ENCODE data around the gene SUN3.
"Not testable (repeated sequence)": the region's sequence is repeated elsewhere in the genome, so short reads cannot be mapped to it uniquely, and the experiment has no call there.

SUN3 gene

DNA sequence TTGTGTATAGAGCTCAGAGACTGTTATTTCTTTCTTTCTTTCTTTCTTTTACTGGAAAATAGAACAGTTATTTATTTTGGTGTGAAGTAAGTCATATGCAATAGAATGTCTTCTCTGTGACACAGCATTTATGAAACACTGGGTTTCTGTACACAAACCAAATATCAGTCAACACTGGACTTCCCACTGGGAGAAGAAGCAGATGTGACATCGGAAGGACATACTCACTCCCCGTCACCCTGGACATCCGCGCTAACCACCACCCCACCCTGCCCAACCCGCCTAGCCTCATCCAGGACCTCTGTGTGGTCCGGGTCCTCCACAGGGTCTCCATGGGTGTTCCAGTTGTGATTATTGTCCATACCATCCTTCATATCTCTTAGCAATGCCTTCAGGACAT lies 22.0 kb downstream of the SUN3 start:
- Histone ChIP-seq H3K4me1 (ENCODE audit: control insufficient read depth in 1 of 2, insufficient read depth in 2 of 2, low read length in 2 of 2) (peaks cover 19 to 20% of the 10 kb centered on the region in 2 donors), H3K27ac (ENCODE audit: low read depth, low read length) (no peak overlapping the region), H3K27me3 (ENCODE audit: control insufficient read depth in 1 of 2, insufficient read depth in 2 of 2, low read length in 2 of 2) (no peaks in the 10 kb centered on the region), H3K9ac (ENCODE audit: low read depth in 1 of 2, low read length in 2 of 2) (no peak overlapping the region), H3K9me3 (ENCODE audit: control insufficient read depth in 1 of 2, low read length in 2 of 2) (no peaks in the 10 kb centered on the region), H3K4me3 (ENCODE audit: low read depth in 1 of 2, low read length in 2 of 2) (no peak overlapping the region), H3K36me3 (ENCODE audit: control insufficient read depth in 1 of 2, insufficient read depth in 2 of 2, low read length in 2 of 2) (no peaks in the 10 kb centered on the region)

DNA sequence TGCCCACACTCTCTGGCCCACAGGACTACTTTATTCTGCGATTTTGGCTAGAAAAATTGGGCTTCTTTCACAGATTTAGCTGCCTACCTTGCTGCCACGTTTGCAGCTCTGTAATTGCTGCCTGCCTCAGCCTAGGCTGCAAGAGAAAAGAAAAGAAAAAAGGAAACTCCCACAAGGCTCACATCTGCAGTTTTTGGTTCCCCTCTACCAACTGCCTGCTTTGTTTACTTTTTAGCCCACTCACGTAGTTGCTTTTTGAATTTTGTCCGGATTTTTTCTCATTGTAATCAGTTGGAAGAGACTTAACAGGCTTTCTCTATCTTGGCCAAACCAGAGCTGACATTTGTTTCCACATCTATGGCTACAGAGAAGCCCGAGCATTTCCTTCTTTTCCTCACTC lies 24.3 kb downstream of the SUN3 start:
- Histone ChIP-seq H3K9me3 (ENCODE audit: control insufficient read depth in 1 of 2, low read length in 2 of 2) (no peaks in the 10 kb centered on the region), H3K9ac (ENCODE audit: low read depth in 1 of 2, low read length in 2 of 2) (no peak overlapping the region), H3K27me3 (ENCODE audit: control insufficient read depth in 1 of 2, insufficient read depth in 2 of 2, low read length in 2 of 2) (no peaks in the 10 kb centered on the region), H3K27ac (ENCODE audit: low read depth, low read length) (no peak overlapping the region), H3K4me3 (ENCODE audit: low read depth in 1 of 2, low read length in 2 of 2) (no peak overlapping the region), H3K4me1 (ENCODE audit: control insufficient read depth in 1 of 2, insufficient read depth in 2 of 2, low read length in 2 of 2) (peaks cover 19 to 20% of the 10 kb centered on the region in 2 donors), H3K36me3 (ENCODE audit: control insufficient read depth in 1 of 2, insufficient read depth in 2 of 2, low read length in 2 of 2) (no peaks in the 10 kb centered on the region)

DNA sequence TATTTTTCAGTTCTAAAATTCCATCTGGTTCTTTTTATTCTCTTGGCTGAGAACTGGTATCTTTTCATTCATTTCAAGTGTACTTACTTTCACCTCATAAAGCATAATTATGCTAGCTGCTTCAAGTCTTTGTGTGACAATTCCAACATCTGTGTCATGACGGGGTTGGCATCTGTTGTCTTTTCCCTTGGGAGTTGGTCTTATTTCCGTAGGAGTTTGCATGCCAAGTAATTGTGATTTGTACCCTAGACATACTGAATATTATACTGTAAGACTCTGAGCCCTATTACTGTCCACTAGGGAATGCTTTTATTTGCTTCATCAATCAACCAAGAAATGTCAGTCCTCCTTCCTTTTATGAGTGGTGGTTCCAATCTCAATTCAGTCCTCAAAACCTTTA lies 24.9 kb downstream of the SUN3 start:
- Histone ChIP-seq H3K27ac (ENCODE audit: low read depth, low read length) (no peak overlapping the region), H3K27me3 (ENCODE audit: control insufficient read depth in 1 of 2, insufficient read depth in 2 of 2, low read length in 2 of 2) (no peaks in the 10 kb centered on the region), H3K36me3 (ENCODE audit: control insufficient read depth in 1 of 2, insufficient read depth in 2 of 2, low read length in 2 of 2) (no peaks in the 10 kb centered on the region), H3K4me1 (ENCODE audit: control insufficient read depth in 1 of 2, insufficient read depth in 2 of 2, low read length in 2 of 2) (peaks cover 19 to 20% of the 10 kb centered on the region in 2 donors), H3K4me3 (ENCODE audit: low read depth in 1 of 2, low read length in 2 of 2) (no peak overlapping the region), H3K9me3 (ENCODE audit: control insufficient read depth in 1 of 2, low read length in 2 of 2) (no peaks in the 10 kb centered on the region), H3K9ac (ENCODE audit: low read depth in 1 of 2, low read length in 2 of 2) (no peak overlapping the region)

DNA sequence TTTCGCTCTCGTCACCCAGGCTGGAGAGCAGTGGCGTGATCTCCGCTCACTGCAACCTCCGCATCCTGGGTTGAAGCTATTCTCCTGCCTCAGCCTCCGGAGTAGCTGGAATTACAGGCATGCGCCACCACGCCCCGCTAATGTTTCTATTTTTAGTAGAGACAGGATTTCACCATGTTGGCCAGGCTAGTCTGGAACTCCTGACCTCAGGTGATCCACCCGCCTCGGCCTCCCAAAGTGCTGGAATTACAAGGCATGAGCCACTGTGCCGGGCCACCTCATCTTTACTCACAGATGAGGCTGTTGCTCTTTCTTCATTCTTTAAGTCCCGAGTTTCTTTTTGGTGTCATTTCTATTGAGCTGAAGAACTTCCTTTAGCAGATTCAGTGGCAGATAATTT lies 28.7 kb downstream of the SUN3 start:
- not testable (repeated sequence) for H3K4me3 ChIP-seq (ENCODE audit: low read depth in 1 of 2, low read length in 2 of 2); H3K27ac ChIP-seq (ENCODE audit: low read depth, low read length); H3K36me3 ChIP-seq (ENCODE audit: control insufficient read depth in 1 of 2, insufficient read depth in 2 of 2, low read length in 2 of 2); H3K9ac ChIP-seq (ENCODE audit: low read depth in 1 of 2, low read length in 2 of 2); H3K9me3 ChIP-seq (ENCODE audit: control insufficient read depth in 1 of 2, low read length in 2 of 2); H3K27me3 ChIP-seq (ENCODE audit: control insufficient read depth in 1 of 2, insufficient read depth in 2 of 2, low read length in 2 of 2)
- peaks cover 10% of the 10 kb centered on the region in 2 donors for H3K4me1 ChIP-seq (ENCODE audit: control insufficient read depth in 1 of 2, insufficient read depth in 2 of 2, low read length in 2 of 2)

DNA sequence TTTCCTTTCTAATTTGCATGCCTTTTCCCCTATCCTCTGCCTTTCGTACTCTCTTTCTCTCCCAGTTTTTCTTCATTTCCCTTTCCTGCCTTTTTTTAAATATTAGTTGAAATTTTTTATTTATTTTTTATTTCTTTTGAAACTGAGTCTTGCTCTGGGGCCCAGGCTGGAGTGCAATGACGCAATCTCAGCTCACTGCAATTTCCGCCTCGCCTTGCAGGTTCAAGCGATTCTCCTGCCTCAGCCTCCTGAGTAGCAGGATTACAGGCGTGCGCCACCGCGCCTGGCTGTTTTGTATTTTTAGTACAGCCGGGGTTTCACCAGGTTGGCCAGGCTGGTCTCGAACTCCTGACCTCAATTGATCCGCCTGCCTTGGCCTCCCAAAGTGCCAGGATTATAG lies 29.5 kb downstream of the SUN3 start:
- peaks cover 3% of the 10 kb centered on the region in 2 donors for H3K4me1 ChIP-seq (ENCODE audit: control insufficient read depth in 1 of 2, insufficient read depth in 2 of 2, low read length in 2 of 2)
- H3K4me3 ChIP-seq (ENCODE audit: low read depth in 1 of 2, low read length in 2 of 2): no peak overlapping the region
- H3K36me3 ChIP-seq (ENCODE audit: control insufficient read depth in 1 of 2, insufficient read depth in 2 of 2, low read length in 2 of 2): no peaks in the 10 kb centered on the region
- no peaks in the 10 kb centered on the region for H3K27me3 ChIP-seq (ENCODE audit: control insufficient read depth in 1 of 2, insufficient read depth in 2 of 2, low read length in 2 of 2)
- no peaks in the 10 kb centered on the region for H3K9me3 ChIP-seq (ENCODE audit: control insufficient read depth in 1 of 2, low read length in 2 of 2)
- no peak overlapping the region for H3K9ac ChIP-seq (ENCODE audit: low read depth in 1 of 2, low read length in 2 of 2)
- H3K27ac ChIP-seq (ENCODE audit: low read depth, low read length): no peak overlapping the region

DNA sequence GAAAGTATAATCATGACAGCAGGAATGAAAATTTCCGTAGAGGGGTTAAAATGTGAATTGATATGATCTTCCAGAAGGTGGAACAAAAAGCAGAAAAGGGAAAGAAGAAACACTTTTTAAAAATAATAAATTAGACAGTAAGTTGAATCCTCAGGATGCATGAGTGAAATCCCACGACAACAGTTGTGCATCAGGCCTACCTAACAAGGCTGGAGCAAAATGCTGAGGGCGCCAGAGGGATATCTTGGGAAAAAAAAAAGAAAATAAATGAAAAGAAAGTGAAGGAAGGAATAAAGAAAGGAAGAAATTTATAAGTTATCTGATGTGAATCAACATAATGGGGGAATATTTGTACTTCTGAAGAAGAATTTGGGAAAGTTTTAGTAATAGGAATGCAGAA lies 36.5 kb downstream of the SUN3 start:
- no peak overlapping the region for H3K27ac ChIP-seq (ENCODE audit: low read depth, low read length)
- H3K27me3 ChIP-seq (ENCODE audit: control insufficient read depth in 1 of 2, insufficient read depth in 2 of 2, low read length in 2 of 2): no peaks in the 10 kb centered on the region
- no peaks in the 10 kb centered on the region for H3K9me3 ChIP-seq (ENCODE audit: control insufficient read depth in 1 of 2, low read length in 2 of 2)
- no peaks in the 10 kb centered on the region for H3K36me3 ChIP-seq (ENCODE audit: control insufficient read depth in 1 of 2, insufficient read depth in 2 of 2, low read length in 2 of 2)
- H3K9ac ChIP-seq (ENCODE audit: low read depth in 1 of 2, low read length in 2 of 2): peak overlapping the region; percentile 30 to 65
- peak overlapping the region; percentile 86 to 93 for H3K4me3 ChIP-seq (ENCODE audit: low read depth in 1 of 2, low read length in 2 of 2)
- peaks cover 0 to 4% of the 10 kb centered on the region in 2 donors for H3K4me1 ChIP-seq (ENCODE audit: control insufficient read depth in 1 of 2, insufficient read depth in 2 of 2, low read length in 2 of 2)

DNA sequence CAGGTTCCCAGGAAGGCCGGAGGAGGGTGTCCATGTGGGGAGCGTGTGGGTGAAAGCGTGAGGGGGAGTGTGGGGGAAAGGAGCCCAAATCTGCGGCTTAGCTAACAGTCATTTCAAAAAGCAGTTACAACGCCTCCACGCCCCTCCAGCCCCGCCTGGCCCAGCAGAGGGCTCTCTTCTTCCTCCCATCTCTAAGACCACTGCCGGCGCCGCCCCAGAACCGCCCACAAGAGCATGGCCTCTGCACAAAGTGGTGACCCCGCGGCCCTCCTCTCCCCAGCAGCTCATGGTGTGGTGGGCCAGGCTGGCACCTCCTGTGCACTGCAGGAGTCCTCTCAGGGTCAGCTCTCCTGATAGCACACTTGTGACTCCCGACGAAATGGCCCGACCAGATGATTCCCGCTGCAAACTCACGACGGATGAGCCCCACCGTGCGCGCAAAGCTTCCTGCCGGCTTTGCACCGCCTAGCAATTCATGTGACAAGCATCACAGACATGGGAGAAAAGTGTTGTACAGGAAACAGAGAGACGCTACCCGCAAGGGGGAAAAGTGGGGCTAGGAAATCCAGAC lies 37.1 kb downstream of the SUN3 start:
- peak overlapping the region; percentile 30 to 65 for H3K9ac ChIP-seq (ENCODE audit: low read depth in 1 of 2, low read length in 2 of 2)
- H3K36me3 ChIP-seq (ENCODE audit: control insufficient read depth in 1 of 2, insufficient read depth in 2 of 2, low read length in 2 of 2): no peaks in the 10 kb centered on the region
- H3K9me3 ChIP-seq (ENCODE audit: control insufficient read depth in 1 of 2, low read length in 2 of 2): no peaks in the 10 kb centered on the region
- no peaks in the 10 kb centered on the region for H3K27me3 ChIP-seq (ENCODE audit: control insufficient read depth in 1 of 2, insufficient read depth in 2 of 2, low read length in 2 of 2)
- peak overlapping the region; percentile 86 to 93 for H3K4me3 ChIP-seq (ENCODE audit: low read depth in 1 of 2, low read length in 2 of 2)
- peaks cover 0 to 4% of the 10 kb centered on the region in 2 donors for H3K4me1 ChIP-seq (ENCODE audit: control insufficient read depth in 1 of 2, insufficient read depth in 2 of 2, low read length in 2 of 2)
- no peak overlapping the region for H3K27ac ChIP-seq (ENCODE audit: low read depth, low read length)

DNA sequence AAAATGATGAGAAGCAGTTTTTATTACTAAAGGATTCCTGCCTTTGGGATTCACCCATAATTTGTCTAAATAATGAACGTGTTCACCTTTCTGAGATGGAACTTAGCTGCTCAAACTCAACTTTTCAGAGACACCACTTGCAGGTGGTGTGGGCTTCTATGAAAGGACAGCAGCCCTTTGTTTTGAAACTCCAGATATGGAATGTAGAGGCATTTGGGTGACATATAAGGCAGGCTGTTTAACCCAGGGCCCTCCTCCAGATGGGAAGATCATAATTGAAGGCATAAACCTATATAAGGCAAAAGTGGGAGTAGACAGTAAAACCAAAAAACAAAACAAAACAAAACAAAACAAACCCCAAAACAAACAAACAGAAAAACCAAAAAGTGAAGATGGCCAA lies 37.6 kb downstream of the SUN3 start:
- H3K36me3 ChIP-seq (ENCODE audit: control insufficient read depth in 1 of 2, insufficient read depth in 2 of 2, low read length in 2 of 2): no peaks in the 10 kb centered on the region
- peaks cover 0 to 4% of the 10 kb centered on the region in 2 donors for H3K4me1 ChIP-seq (ENCODE audit: control insufficient read depth in 1 of 2, insufficient read depth in 2 of 2, low read length in 2 of 2)
- H3K27ac ChIP-seq (ENCODE audit: low read depth, low read length): no peak overlapping the region
- peak overlapping the region; percentile 30 to 65 for H3K9ac ChIP-seq (ENCODE audit: low read depth in 1 of 2, low read length in 2 of 2)
- peak overlapping the region; percentile 86 to 93 for H3K4me3 ChIP-seq (ENCODE audit: low read depth in 1 of 2, low read length in 2 of 2)
- no peaks in the 10 kb centered on the region for H3K9me3 ChIP-seq (ENCODE audit: control insufficient read depth in 1 of 2, low read length in 2 of 2)
- no peaks in the 10 kb centered on the region for H3K27me3 ChIP-seq (ENCODE audit: control insufficient read depth in 1 of 2, insufficient read depth in 2 of 2, low read length in 2 of 2)

DNA sequence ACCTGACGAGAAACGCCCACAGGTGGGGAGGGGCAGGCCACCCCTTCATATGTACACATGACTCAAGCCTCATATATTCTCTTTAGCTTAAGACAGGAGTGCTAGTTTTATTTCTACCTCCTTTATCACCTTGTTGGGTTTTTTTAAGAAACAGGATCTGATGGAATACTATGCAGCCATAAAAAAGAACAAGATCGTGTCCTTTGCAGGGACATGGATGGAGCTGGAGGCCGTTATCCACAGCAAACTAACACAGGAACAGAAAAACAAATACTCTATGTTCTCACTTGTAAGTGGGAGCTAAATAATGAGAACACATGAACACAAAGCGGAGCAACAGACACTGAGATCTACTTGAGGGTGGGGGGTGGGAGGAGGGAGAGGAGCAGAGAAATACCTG lies 38.3 kb downstream of the SUN3 start:
- Histone ChIP-seq H3K27me3 (ENCODE audit: control insufficient read depth in 1 of 2, insufficient read depth in 2 of 2, low read length in 2 of 2) (no peaks in the 10 kb centered on the region), H3K9ac (ENCODE audit: low read depth in 1 of 2, low read length in 2 of 2) (no peak overlapping the region), H3K27ac (ENCODE audit: low read depth, low read length) (no peak overlapping the region), H3K4me1 (ENCODE audit: control insufficient read depth in 1 of 2, insufficient read depth in 2 of 2, low read length in 2 of 2) (peaks cover 0 to 4% of the 10 kb centered on the region in 2 donors), H3K4me3 (ENCODE audit: low read depth in 1 of 2, low read length in 2 of 2) (no peak overlapping the region), H3K9me3 (ENCODE audit: control insufficient read depth in 1 of 2, low read length in 2 of 2) (no peaks in the 10 kb centered on the region), H3K36me3 (ENCODE audit: control insufficient read depth in 1 of 2, insufficient read depth in 2 of 2, low read length in 2 of 2) (no peaks in the 10 kb centered on the region)

DNA sequence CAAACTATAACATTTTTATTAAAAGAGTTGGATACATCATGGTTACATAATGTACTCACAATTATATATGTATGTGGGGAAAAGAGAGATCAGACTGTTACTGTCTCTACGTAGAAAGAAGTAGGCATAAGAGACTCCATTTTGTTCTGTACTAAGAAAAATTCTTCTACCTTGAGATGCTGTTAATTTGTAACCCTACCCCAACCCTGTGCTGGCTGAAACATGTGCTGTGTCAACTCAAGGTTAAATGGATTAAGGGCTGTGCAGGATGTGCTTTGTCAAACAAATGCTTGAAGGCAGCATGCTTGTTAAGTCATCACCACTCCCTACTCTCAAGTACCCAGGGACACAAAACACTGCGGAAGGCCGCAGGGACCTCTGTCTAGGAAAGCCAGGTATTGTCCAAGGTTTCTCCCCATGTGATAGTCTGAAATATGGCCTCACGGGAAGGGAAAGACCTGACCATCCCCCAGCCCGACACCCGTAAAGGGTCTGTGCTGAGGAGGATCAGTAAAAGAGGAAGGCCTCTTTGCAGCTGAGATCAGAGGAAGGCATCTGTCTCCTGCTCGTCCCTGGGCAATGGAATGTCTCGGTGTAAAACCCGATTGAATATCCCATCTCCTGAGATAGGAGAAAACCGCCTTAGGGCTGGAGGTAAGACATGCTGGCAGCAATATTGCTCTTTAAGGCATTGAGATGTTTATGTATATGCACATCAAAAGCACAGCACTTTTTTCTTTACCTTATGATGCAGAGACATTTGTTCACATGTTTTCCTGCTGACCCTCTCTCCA lies 39.1 kb downstream of the SUN3 start:
- H3K36me3 ChIP-seq (ENCODE audit: control insufficient read depth in 1 of 2, insufficient read depth in 2 of 2, low read length in 2 of 2); H3K4me3 ChIP-seq (ENCODE audit: low read depth in 1 of 2, low read length in 2 of 2); H3K9me3 ChIP-seq (ENCODE audit: control insufficient read depth in 1 of 2, low read length in 2 of 2); H3K27me3 ChIP-seq (ENCODE audit: control insufficient read depth in 1 of 2, insufficient read depth in 2 of 2, low read length in 2 of 2); H3K4me1 ChIP-seq (ENCODE audit: control insufficient read depth in 1 of 2, insufficient read depth in 2 of 2, low read length in 2 of 2); H3K27ac ChIP-seq (ENCODE audit: low read depth, low read length); H3K9ac ChIP-seq (ENCODE audit: low read depth in 1 of 2, low read length in 2 of 2): not testable (repeated sequence)
